NCI-H2171 (cell line): ENCODE measurements around the gene C19orf53.
"Not testable (repeated sequence)": the region's sequence is repeated elsewhere in the genome, so short reads cannot be mapped to it uniquely, and the experiment has no call there.

Experiments
- DNase-seq: peaks from one replicate; lab custom pipeline; 2025; lab: John Stamatoyannopoulos, UW

C19orf53 gene

DNA sequence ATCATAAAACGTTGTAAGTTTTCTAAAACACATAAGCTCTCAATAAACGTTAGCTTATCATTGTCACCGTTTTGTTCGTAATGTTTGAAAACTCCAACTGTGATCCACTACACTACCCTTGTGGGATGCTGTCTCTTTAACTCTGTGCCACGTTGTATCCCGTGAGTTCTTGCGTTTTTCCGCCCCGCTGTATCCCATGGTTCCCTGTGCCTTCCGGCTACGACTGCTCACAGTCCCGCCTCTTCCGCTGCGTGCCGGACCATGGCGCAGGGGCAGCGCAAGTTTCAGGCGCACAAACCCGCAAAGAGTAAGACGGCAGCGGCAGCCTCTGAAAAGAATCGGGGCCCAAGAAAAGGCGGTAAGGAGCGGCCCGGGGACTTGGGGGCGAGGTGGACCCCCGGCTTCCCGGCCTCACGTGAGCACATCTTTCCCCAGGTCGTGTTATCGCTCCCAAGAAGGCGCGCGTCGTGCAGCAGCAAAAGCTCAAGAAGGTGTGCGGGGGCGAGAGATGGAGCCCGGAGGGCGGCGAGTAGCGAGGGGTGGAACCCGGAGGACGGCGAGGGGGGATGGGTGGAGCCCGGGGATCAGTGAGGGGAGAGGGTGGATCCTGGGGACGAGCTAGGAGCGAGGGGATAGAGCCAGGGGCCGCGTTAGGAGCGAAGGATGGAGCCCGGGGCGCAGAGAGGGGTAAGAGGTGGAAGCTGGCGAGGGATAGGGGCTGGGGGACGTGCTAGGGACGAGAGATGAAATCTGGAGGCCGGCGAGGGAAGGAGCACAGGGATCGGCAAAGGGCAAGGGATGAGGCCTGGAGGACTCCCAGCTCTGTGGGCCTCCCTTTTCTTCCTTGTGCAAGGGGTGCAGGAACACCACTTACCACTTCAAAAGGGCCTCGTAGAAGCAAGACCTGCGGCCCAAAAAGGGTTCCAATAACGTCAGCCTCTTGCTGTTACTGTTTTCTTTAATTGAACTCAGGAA is at the start of gene C19orf53:
Gene C19orf53 (plus strand): TSS at position 240 of the 975 bp plus-strand sequence. CDS start 22 bp downstream, at position 262.
- peak; percentile 76 for DNase-seq

DNA sequence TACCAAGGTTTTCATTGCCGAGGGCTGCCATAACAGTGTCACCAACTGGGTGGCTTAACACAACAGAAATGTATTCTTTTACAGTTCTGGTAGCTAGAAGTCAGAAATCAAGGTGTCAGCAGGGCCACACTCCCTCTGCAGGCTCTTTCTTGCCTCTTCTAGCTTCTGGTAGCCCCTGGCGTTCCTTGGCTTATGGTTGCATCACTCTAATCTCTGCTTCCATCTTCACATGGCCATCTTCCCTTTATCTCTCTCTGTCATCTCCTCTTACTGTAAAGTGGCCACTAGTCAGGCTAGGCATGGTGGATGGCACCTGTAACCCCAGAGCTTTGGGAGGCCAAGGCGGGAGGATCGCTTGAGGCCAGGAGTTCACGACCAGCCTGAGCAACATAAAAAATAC is 47.9 kb upstream of the C19orf53 start:
- no peak for DNase-seq

DNA sequence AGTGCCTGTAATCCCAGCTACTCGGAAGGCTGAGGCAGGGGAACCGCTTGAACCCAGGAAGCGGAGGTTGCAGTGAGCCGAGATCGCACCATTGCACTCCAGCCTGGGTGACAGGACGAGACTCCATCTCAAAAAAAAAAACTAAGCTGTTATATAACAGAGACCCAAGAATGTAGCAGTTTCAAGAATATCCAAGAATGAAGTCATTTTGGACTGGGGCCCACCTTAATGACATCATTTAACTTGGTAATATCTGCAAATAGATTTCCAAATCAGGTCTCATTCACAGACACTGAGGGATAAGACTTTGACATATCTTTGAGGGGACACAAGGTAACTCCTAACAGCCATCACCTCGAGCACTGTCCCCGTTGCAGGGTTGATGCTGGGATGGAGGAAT is 46.5 kb upstream of the C19orf53 start:
- no peak for DNase-seq

GRCh38 chr19:13729859-13730258 is 44.4 kb upstream of the C19orf53 start:
- DNase-seq = no peak

- DNase-seq = peak; percentile 90
Measured at GRCh38 chr19:13731147-13731964, 42.9 kb upstream of the C19orf53 start.

DNA sequence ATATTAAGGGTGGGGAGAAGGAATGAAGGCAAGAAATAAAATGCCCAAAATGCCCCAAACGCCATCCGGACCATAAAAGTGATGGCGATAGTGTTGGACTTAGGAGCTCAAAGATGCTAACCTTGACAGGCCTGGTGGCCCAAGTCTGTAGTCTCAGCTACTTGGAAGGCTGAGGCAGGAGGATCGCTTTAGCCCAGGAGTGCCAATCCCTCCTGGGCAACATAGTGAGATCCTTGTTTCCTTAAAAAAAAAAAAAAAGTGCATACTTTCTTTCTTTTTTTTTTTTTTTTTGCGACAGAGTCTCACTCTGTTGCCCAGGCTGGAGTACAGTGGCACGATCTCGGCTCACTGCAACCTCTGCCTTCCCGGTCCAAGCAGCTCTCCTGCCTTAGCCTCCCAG is 41.9 kb upstream of the C19orf53 start:
- DNase-seq = no peak

- DNase-seq = no peak
Measured at GRCh38 chr19:13734751-13735150, 39.5 kb upstream of the C19orf53 start.

- no peak for DNase-seq
Measured at GRCh38 chr19:13738073-13738472, 36.2 kb upstream of the C19orf53 start.

DNA sequence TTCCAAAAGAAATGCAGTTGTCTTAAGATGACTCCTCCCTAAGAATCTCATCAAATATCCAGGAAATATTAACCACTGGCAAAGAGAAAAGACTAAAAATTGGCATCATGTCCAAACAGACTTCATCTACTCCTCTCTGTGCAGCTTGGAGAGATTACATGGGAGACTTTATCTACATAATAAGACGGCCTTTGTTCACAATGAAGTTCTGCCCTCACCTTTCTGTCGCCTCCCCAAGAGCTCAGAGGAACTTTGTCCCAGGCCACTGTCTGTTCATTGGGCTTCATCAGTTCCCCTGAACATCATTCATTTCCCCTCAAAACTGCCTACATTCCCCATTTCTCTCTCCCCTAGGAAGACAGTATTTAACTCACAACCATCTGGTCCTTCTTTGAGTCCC is 32.4 kb upstream of the C19orf53 start:
- no peak for DNase-seq

- no peak for DNase-seq
Measured at GRCh38 chr19:13742756-13743155, 31.5 kb upstream of the C19orf53 start.

DNA sequence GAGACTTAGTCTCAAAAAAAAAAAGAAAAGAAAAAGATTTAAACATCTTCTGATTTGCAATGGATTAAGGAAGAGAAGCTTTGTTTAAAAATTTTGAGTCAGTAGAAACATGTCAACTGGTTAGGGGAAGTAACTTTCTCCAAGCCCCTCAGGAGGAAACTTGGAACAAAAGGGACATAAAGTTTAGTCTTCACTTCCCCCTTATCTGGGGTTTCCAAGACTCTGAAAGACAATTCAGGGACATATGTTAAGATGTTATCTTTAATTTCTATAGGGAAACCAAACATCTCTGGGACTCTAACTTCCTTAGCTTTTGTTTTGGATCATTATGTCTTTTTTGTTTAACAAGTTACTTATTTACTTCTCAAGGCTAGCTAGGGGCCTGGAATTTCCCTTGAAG is 30.1 kb upstream of the C19orf53 start:
- DNase-seq = no peak

DNA sequence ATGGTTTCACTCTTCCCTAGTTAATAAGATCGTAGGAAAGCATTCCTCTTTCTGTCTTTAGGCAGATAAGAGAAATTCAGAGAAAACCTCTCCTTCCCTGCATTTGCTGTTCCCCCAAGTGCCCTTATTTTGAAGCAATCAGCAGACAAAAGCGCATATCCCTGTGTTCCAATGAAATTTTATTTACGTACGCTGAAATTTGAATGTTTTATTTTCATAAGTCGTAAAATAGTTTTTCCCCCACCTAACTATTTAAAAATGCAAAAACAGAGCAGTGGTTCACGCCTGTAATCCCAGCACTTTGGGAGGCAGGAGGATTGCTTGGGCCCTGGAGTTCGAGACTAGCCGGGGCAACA is 27.2 kb upstream of the C19orf53 start:
- no peak for DNase-seq

- no peak for DNase-seq
Measured at GRCh38 chr19:13748169-13748828, 26.0 kb upstream of the C19orf53 start.

- DNase-seq = no peak
Measured at GRCh38 chr19:13751436-13751835, 22.8 kb upstream of the C19orf53 start.

DNA sequence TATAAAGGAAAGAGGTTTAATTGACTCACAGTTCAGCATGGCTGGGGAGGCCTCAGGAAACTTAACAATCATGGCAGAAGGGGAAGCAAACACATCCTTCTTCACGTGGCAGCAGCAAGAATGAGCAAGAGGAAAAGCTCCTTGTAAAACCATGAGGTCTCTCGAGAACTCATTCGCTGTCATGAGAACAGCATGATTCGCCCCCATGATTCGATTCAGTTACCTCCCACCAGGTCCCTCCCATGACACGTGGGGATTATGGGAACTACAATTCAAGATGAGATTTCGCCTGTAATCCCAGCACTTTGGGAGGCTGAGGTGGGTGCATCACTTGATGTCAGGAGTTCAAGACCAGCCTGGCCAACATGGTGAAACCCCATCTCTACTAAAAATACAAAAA is 20.6 kb upstream of the C19orf53 start:
- not testable (repeated sequence) for DNase-seq

- DNase-seq = no peak
Measured at GRCh38 chr19:13756210-13756609, 18.0 kb upstream of the C19orf53 start.

- no peak for DNase-seq
Measured at GRCh38 chr19:13757805-13758772, 16.2 kb upstream of the C19orf53 start.

DNA sequence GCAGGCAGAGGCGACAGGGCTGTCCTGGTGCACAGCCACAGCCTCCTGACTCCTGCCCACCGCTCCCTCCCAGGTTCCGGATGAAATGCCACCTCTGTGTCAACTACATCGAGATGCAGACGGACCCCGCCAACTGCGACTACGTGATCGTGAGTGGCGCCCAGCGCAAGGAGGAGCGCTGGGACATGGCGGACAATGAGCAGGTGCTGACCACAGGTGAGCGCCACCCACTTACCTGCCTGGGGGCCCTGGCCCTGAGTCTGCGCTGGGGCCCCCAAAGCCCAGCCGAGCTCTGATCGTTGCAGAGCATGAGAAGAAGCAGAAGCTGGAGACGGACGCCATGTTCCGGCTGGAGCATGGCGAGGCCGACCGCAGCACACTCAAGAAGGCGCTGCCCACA is 15.5 kb upstream of the C19orf53 start:
- DNase-seq = no peak

- DNase-seq = no peak
Measured at GRCh38 chr19:13761423-13761822, 12.8 kb upstream of the C19orf53 start.

DNA sequence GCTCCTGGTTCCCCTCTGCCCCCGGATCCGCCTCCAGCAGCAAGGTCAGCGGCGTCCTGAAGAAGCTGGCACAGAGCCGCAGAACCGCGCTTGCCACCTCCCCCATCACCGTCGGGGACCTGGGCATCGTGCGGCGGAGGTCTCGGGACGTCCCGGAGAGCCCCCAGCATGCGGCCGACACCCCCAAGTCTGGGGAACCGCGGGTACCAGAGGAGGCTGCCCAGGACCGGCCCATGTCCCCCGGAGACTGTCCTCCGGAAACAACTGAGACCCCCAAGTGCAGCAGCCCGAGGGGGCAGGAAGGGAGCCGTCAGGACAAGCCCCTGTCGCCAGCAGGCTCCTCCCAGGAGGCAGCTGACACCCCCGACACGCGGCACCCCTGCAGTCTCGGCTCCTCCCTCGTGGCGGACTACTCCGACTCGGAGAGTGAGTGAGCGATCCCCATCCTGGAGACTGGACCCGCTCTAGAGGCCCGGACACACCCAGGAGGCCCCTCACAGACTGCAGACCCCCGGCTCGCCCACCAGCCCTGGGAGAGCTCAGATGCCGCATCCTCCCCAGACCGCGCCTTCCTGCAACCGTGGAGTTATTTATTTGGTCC is 11.5 kb upstream of the C19orf53 start:
- no peak for DNase-seq

GRCh38 chr19:13763265-13763664 is 11.0 kb upstream of the C19orf53 start:
- no peak for DNase-seq
